Astrocyte of the cerebellum (primary cell): ENCODE measurements around the gene NPAS2.

Experiments
- DNase-seq: peaks from one replicate; pipeline ENCODE4 v3.0.0-alpha.2; 2011; ENCODE audit warnings: low read depth
- H3K4me3 ChIP-seq: 2 replicates; pipeline ENCODE4 v1.5.1; 2011; ENCODE audit warnings: mild to moderate bottlenecking, low read depth, low read length, moderate library complexity
- CTCF ChIP-seq: IDR thresholded peaks from 2 replicates; pipeline ENCODE4 v1.5.1; 2012; ENCODE audit warnings: low read length, low read depth, moderate library complexity, mild to moderate bottlenecking; ENCODE audit errors: missing control alignments
- in situ Hi-C: cut with HindIII; loops from 2 replicates; pipeline ENCODE4 v1.10.0; 2017; ENCODE audit warnings: low sequenced_read_pairs

The NPAS2 gene

GRCh38 chr2:100793220-100793619 lies 26.7 kb upstream of the NPAS2 start:
- no peak overlapping the region for H3K4me3 ChIP-seq
- in situ Hi-C loops: no loop called here
- no peak for TF ChIP-seq CTCF
- no peak for DNase-seq

GRCh38 chr2:100793982-100794381 lies 26.0 kb upstream of the NPAS2 start:
- in situ Hi-C loops: no loop called here
- no peak overlapping the region for H3K4me3 ChIP-seq
- DNase-seq: no peak
- no peak for TF ChIP-seq CTCF

GRCh38 chr2:100796499-100797100 lies 23.3 kb upstream of the NPAS2 start:
- in situ Hi-C loops: no loop called here
- H3K4me3 ChIP-seq: no peak overlapping the region
- no peak for DNase-seq
- TF ChIP-seq CTCF: no peak

DNA sequence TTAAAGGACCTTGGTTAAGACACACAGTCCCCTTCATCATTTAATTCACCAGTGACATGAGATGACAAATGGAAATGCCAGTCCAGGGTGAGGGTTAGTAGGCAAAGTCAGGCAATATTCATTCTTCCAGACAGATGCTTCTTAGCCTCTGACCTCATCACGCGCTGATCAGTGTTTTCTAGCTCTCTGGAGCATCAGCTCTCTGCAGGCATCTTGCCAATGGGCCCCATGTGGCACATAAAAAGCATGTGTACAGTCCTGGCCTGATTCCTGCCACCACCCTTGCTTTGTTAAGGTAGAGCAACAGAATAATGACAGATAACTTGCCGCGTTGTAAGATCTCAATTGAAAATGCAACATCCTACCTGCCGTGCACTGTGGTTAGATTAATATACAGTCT lies 20.3 kb upstream of the NPAS2 start:
- DNase-seq: no peak
- no peak for TF ChIP-seq CTCF
- no peak overlapping the region for H3K4me3 ChIP-seq
- in situ Hi-C loops: no loop called here

DNA sequence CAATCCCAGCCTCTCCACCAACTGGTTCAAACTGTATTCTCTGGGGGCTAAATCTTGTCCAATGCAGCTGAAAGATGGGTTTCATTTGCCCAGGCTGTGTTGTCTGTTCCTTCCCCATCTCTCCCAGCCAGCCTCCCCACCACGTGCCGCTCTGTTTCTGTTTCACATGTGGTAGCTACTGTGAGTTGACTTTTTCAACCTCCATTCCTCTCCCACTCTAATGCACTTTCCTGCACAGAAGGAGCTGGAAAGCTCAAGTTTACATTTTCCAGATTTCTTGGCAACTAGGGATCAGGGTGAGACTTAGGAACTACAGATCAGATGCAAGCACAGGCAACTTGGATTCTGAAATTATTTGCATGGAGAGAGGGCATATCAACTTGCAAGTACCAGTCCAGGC lies 19.0 kb upstream of the NPAS2 start:
- no peak overlapping the region for H3K4me3 ChIP-seq
- no peak for TF ChIP-seq CTCF
- DNase-seq: no peak
- in situ Hi-C loops: no loop called here

- no peak overlapping the region for H3K4me3 ChIP-seq
- no peak for TF ChIP-seq CTCF
- in situ Hi-C loops: no loop called here
- no peak for DNase-seq
Measured at GRCh38 chr2:100801402-100801801, 18.5 kb upstream of the NPAS2 start.
